ENCODE results near the gene BAZ2B.

DNA sequence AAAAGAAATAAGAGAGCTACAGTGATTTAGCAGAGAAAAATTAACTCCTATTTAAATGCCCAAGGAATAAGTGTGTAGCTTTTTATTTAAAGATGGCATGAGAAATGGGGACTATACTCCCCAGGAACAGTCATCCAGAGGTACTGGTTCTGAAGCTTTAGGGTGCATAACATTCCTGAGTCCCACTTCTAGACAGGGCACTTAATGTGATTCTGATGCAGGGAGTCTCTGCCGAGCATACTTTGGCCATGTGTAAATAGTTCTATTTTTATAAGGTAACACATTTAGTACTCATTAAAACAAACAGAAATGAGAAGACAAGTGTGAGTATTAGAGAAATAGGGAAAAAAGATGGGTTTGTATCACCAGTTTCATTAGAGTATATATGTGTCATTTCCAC, 175.2 kb downstream of the BAZ2B start:
- no peak for TF ChIP-seq ZC3H10 (CRISPR knock-in tag; IDR thresholded peaks at IDR 0.05)
- TF ChIP-seq, protein P1, sequence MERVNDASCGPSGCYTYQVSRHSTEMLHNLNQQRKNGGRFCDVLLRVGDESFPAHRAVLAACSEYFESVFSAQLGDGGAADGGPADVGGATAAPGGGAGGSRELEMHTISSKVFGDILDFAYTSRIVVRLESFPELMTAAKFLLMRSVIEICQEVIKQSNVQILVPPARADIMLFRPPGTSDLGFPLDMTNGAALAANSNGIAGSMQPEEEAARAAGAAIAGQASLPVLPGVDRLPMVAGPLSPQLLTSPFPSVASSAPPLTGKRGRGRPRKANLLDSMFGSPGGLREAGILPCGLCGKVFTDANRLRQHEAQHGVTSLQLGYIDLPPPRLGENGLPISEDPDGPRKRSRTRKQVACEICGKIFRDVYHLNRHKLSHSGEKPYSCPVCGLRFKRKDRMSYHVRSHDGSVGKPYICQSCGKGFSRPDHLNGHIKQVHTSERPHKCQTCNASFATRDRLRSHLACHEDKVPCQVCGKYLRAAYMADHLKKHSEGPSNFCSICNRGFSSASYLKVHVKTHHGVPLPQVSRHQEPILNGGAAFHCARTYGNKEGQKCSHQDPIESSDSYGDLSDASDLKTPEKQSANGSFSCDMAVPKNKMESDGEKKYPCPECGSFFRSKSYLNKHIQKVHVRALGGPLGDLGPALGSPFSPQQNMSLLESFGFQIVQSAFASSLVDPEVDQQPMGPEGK (CRISPR knock-in tag; IDR thresholded peaks at IDR 0.05; ENCODE audit: borderline replicate concordance): no peak
- TF ChIP-seq TCF4 (CRISPR knock-in tag; IDR thresholded peaks at IDR 0.05; ENCODE audit: borderline replicate concordance): no peak
- no peak for TF ChIP-seq TOX (CRISPR knock-in tag; IDR thresholded peaks at IDR 0.05; ENCODE audit: borderline replicate concordance)

Measured in SK-N-SH treated with all-trans-retinoic acid at 6 μM for 48 hours (cell line).